Vagina (tissue), 2 donors: ENCODE measurements around the gene MSH6. TPM values are rescaled to one million over a fixed set of nuclear protein-coding genes. Genes with fewer than 3 reads are reported as not detected.

Source experiments
- DNase-seq, 2 donors: peaks; one replicate each; pipeline ENCODE4 v3.0.0-alpha.2; 2017; ENCODE audit errors: extremely low spot score in 2 of 2
- H3K27ac ChIP-seq: fragments of 200-600 bp; sonication (generic); one replicate; pipeline ENCODE4 v1.5.1; 2019
- H3K27me3 ChIP-seq: fragments of 200-600 bp; sonication (generic); one replicate; pipeline ENCODE4 v1.5.1; 2019
- H3K36me3 ChIP-seq, 2 donors: fragments of 200-600 bp; sonication (generic); one replicate each; pipeline ENCODE4 v1.5.1; 2017 to 2019
- H3K4me1 ChIP-seq: fragments of 200-600 bp; sonication (generic); one replicate; pipeline ENCODE4 v1.5.1; 2019
- H3K4me3 ChIP-seq, 2 donors: fragments of 200-600 bp; sonication (generic); 1 replicate in 1 of 2; 2 replicates in 1 of 2; pipeline ENCODE4 v1.5.1; 2016 to 2019
- H3K9me3 ChIP-seq: fragments of 200-600 bp; sonication (generic); one replicate; pipeline ENCODE4 v1.5.1; 2019
- POLR2A ChIP-seq, 2 donors: fragments of 450-650 bp; IDR thresholded peaks; one replicate each; pipeline ENCODE4 v1.6.1; 2017; ENCODE audit warnings: antibody characterized with exemption in 2 of 2, mild to moderate bottlenecking in 2 of 2, moderate library complexity in 2 of 2
- POLR2AphosphoS5 ChIP-seq, 2 donors: sonication (generic); formaldehyde crosslinking; IDR thresholded peaks; one replicate each; pipeline ENCODE4 v1.9.0; 2017; ENCODE audit warnings: antibody characterized with exemption in 2 of 2, mild to moderate bottlenecking in 2 of 2, low read depth in 1 of 2; ENCODE audit not compliant: insufficient read depth in 1 of 2
- intact Hi-C: fragments of 100-400 bp; cut with DNase I; formaldehyde crosslinking; loops from one replicate; pipeline ENCODE4 v1.15.1; 2023
- total RNA-seq: library from RNA; depleted of rRNA; stranded (reverse); fragments of >200 nt; gene quantifications from one replicate; pipeline ENCODE4 v1.2.3, GENCODE V29; 2016
- TF ChIP-seq, protein P1 (sequence below), 3 experiments: fragments of 450-650 bp in 2 of 3; fragments of 200-600 bp in 1 of 3; sonication (generic) in 1 of 3; IDR thresholded peaks; one replicate each; pipeline ENCODE4 v1.5.1; 2017 to 2019; ENCODE audit warnings: antibody characterized with exemption in 3 of 3, mild to moderate bottlenecking in 2 of 3, moderate library complexity in 2 of 3

Gene MSH6
- total RNA-seq, 1 donor from 2014 or later: 38.8 TPM

DNA sequence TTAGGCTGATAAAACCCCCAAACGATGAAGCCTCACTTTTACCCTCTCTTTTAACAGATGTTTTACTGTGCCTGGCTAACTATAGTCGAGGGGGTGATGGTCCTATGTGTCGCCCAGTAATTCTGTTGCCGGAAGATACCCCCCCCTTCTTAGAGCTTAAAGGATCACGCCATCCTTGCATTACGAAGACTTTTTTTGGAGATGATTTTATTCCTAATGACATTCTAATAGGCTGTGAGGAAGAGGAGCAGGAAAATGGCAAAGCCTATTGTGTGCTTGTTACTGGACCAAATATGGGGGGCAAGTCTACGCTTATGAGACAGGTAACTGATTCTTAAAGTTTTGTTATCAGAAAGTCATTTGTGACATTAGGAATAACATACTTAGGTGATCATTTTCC is 20.4 kb downstream of the MSH6 start:
- no peak for DNase-seq
- no peak overlapping the region for H3K4me3 ChIP-seq
- intact Hi-C loops: no loop called here
- no peaks in the 10 kb centered on the region for H3K4me1 ChIP-seq
- TF ChIP-seq, protein P1, sequence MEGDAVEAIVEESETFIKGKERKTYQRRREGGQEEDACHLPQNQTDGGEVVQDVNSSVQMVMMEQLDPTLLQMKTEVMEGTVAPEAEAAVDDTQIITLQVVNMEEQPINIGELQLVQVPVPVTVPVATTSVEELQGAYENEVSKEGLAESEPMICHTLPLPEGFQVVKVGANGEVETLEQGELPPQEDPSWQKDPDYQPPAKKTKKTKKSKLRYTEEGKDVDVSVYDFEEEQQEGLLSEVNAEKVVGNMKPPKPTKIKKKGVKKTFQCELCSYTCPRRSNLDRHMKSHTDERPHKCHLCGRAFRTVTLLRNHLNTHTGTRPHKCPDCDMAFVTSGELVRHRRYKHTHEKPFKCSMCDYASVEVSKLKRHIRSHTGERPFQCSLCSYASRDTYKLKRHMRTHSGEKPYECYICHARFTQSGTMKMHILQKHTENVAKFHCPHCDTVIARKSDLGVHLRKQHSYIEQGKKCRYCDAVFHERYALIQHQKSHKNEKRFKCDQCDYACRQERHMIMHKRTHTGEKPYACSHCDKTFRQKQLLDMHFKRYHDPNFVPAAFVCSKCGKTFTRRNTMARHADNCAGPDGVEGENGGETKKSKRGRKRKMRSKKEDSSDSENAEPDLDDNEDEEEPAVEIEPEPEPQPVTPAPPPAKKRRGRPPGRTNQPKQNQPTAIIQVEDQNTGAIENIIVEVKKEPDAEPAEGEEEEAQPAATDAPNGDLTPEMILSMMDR (IDR thresholded peaks at IDR 0.05): no peak
- TF ChIP-seq POLR2AphosphoS5 (IDR thresholded peaks at IDR 0.05; ENCODE audit: insufficient read depth in 1 of 2, low read depth in 1 of 2) (no peak), POLR2A (IDR thresholded peaks at IDR 0.05) (no peak)
- no peaks in the 10 kb centered on the region for H3K9me3 ChIP-seq
- H3K27ac ChIP-seq: no peak overlapping the region
- H3K36me3 ChIP-seq: peaks cover 9 to 91% of the 10 kb centered on the region in 2 donors
- H3K27me3 ChIP-seq: no peaks in the 10 kb centered on the region

DNA sequence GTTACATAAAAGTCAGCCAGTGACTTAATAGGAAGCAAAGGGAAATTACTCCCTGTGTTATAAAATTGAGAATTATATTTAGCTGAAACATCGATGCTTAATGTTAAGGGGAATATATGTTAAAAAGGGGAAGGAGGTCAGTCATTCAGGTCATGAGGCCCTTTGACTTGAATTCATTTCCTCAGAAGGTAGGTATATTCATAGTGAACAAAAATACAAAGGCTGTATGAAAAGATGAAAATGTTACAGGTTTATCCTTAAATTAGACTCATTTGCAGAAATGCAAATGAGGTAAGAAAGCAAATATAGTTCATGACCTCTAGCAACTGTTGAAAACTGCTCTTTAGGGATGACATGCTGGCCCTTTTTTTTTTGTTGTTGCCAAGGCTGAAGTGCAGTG is 20.8 kb downstream of the MSH6 start:
- Histone ChIP-seq H3K27me3 (no peaks in the 10 kb centered on the region), H3K4me3 (no peak overlapping the region), H3K36me3 (peaks cover 9 to 92% of the 10 kb centered on the region in 2 donors), H3K9me3 (no peaks in the 10 kb centered on the region), H3K4me1 (no peaks in the 10 kb centered on the region), H3K27ac (no peak overlapping the region)
- DNase-seq: no peak
- intact Hi-C loops: no loop called here
- TF ChIP-seq, protein P1 (IDR thresholded peaks at IDR 0.05): no peak
- no peak for TF ChIP-seq POLR2AphosphoS5 (IDR thresholded peaks at IDR 0.05; ENCODE audit: insufficient read depth in 1 of 2, low read depth in 1 of 2)

DNA sequence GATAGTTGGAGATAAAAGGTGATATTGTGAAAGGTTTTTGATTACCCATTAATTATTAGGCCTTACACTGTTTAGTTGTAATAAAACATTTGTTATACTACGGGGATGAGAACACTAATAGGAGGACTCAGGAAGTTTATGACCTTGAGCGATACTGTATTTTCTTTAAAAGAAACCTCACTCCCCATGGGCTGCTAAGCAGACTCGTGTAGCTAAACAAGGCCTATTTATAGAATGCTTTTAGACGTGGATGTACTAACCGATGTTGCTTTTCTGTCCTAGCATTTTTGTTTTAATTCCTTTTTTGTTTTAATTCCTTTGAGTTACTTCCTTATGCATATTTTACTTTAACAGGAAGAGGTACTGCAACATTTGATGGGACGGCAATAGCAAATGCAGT is 22.9 kb downstream of the MSH6 start:
- DNase-seq: no peak
- no peaks in the 10 kb centered on the region for H3K9me3 ChIP-seq
- TF ChIP-seq POLR2AphosphoS5 (IDR thresholded peaks at IDR 0.05; ENCODE audit: insufficient read depth in 1 of 2, low read depth in 1 of 2) (no peak), POLR2A (IDR thresholded peaks at IDR 0.05) (no peak)
- TF ChIP-seq, protein P1 (IDR thresholded peaks at IDR 0.05): no peak
- no peaks in the 10 kb centered on the region for H3K27me3 ChIP-seq
- intact Hi-C loops: no loop called here
- H3K27ac ChIP-seq: no peak overlapping the region
- H3K4me1 ChIP-seq: no peaks in the 10 kb centered on the region
- peaks cover 9 to 81% of the 10 kb centered on the region in 2 donors for H3K36me3 ChIP-seq
- H3K4me3 ChIP-seq: no peak overlapping the region

DNA sequence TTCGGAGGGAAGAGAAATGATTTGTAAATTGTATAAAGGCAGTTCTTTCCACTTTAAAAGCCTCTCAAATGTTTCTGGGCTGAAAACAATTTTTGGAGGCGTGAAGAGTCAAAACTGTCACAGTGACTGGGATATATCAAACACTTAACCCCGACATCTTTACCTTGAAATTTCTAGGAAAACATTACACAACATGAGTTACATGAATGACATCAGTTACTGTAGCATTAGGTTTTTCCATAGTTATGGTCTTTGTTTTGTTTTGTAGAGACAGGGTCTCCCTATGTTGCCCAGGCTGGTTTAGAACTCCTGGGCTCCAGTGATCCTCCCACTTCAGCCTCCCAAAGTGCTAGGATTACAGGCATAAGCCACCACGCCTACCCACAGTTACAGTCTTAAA is 25.7 kb downstream of the MSH6 start:
- Histone ChIP-seq H3K36me3 (peaks cover 4 to 64% of the 10 kb centered on the region in 2 donors), H3K27ac (no peak overlapping the region), H3K27me3 (no peaks in the 10 kb centered on the region), H3K9me3 (no peaks in the 10 kb centered on the region), H3K4me3 (no peak overlapping the region), H3K4me1 (no peaks in the 10 kb centered on the region)
- intact Hi-C loops: no loop called here
- TF ChIP-seq, protein P1 (IDR thresholded peaks at IDR 0.05): no peak
- TF ChIP-seq POLR2A (IDR thresholded peaks at IDR 0.05) (no peak), POLR2AphosphoS5 (IDR thresholded peaks at IDR 0.05; ENCODE audit: insufficient read depth in 1 of 2, low read depth in 1 of 2) (no peak)
- DNase-seq: no peak

DNA sequence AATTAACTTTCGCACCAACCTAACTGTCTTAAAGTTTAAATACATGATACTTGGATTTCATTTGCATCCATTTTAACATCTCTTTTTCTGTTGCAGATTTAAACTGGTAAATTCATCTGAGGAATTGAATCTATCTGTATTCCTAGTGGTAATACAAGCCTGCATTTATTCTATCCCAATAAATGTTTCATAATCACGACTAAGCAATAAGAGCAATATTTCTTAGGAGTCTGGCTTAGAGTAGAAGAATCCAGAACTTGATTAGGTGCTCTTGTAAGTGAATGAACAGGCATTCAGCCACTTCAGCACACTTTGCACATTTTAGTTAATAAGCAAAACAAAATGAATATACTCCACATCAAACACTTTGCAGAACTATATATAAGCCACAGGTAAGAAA is 27.0 kb downstream of the MSH6 start:
- DNase-seq: no peak
- Histone ChIP-seq H3K9me3 (no peaks in the 10 kb centered on the region), H3K27me3 (no peaks in the 10 kb centered on the region), H3K4me3 (no peak overlapping the region), H3K27ac (no peak overlapping the region), H3K4me1 (no peaks in the 10 kb centered on the region), H3K36me3 (peaks cover 0 to 52% of the 10 kb centered on the region in 2 donors)
- intact Hi-C loops: no loop called here
- TF ChIP-seq POLR2AphosphoS5 (IDR thresholded peaks at IDR 0.05; ENCODE audit: insufficient read depth in 1 of 2, low read depth in 1 of 2) (no peak), POLR2A (IDR thresholded peaks at IDR 0.05) (no peak)
- TF ChIP-seq, protein P1 (IDR thresholded peaks at IDR 0.05): no peak
